Activated naive CD4-positive, alpha-beta T cell treated with anti-CD3 and anti-CD28 coated beads, Interleukin-2, amount 50 U/mL, for 16 hours (primary cell): Measurements from ENCODE around the gene PRRX1.

ENCODE experiments used
- DNase-seq: peaks from one replicate; pipeline ENCODE4 v3.0.0-alpha.2; 2020

The PRRX1 gene

DNA sequence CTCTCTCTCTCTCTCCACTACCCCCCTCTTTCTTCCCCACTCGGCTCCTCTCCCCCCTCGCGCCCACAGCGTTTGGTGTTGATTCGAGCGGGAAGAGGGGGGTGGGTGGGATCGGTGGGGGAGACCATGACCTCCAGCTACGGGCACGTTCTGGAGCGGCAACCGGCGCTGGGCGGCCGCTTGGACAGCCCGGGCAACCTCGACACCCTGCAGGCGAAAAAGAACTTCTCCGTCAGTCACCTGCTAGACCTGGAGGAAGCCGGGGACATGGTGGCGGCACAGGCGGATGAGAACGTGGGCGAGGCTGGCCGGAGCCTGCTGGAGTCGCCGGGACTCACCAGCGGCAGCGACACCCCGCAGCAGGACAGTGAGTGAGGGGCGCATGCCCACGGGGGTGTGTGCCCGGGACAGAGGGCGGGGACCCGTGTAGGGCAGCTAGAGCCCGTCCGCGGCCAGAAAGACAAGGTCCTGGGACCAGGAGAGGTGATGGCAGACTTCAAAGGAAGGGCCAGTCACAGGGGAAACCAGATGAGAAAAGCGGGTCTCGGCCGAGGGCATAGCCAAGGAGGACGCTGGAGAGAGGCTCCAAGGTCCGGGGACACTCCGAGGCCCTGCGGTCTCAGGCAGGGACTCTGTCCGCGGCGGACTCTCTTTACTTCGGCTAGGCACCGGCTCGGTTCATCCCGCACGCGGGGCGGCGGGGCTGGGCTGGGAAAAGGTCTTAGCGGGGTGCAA lies at the start of gene PRRX1:
Gene PRRX1, plus strand, starts transcription at position 39 of the 735 bp plus-strand sequence. Its CDS starts 88 bp downstream, at position 127.
- DNase-seq, result no peak

DNA sequence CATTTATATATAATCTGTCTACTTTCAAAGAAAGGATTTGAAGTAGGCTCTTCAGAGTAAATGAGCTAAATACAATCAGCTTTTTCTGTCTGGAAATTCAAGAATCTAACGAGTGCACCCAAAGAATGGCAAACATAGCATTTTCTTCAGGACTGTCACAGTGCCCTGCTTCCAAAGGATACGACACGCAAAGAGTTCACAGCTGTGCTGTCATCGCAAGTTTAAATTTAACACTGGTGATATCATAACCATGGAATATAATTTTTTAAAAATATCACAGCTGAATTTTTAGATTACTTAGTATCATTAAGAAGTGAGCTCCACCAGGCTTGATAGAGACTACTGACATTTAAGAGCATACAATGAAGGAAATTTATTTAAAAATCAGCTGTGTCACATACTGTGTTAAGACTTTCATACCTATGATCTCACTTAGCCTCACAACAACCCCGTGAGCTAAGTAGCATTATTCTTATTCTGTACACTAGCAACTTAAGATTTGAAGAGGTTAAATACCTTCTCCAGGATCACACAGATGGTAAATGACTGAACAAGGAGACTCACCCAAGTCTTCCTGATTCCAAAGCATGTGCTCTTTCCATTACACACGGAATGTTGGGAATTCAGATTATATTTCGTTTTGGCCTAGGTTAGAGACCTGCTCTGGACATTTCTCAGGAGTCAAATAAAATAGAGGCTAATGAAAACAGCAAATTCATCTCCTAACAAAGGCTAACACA lies 46.2 kb upstream of the PRRX1 start:
- no peak for DNase-seq

DNA sequence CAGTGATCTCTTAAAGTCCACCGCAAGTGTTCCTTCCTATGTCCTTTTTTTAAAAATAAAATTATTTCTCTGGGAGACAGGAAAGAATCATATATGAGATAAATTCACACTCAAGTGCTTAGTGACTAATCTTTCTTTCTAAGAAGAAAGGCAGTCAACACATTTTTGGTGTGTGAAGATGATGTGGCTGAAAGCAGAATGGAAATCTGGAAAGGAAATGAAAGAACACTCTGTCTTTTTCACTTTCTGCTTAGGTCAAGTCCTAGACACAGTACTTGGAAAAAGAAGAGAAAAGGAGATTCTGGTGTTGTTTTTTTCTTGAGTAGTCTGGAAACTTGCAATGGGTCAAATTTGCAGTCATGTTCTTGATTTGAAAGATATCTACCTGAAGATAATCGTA lies 45.5 kb upstream of the PRRX1 start:
- no peak for DNase-seq

DNA sequence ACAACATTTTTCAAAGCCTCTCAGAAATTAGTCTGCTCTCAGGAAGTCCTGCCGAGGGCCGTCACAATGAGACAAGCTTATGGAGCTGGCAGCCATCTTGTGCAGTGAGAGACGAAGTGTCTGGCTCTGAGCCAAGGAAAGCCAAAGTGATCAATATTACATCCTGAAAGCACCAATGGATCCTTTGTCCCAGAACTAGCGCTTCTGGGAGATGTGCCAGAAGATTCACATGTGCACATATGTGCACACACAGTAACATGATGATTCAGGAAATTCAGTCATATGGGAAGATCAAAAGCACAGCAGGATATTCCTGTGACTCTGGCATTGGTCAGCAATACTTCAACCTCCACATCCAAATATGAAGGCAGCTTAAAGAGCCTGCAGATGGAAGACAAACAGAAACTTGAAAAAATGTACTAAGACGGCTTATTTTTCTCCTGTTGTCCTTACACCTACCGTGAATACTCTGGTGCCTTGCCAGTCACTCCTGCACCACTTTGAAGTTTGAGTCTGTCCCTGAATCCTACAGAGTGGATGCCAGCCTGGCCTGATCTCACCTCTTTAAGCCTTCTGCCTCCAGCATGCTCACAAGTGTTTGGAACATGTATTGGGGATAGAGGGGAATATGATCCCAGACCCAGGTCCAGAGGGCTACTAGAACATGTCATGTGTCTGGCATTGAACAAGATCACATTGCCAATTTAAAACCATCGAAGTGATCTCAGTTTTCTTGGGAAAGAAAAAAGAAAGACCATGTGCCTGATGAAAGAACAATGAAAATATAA lies 44.5 kb upstream of the PRRX1 start:
- DNase-seq, result no peak

DNA sequence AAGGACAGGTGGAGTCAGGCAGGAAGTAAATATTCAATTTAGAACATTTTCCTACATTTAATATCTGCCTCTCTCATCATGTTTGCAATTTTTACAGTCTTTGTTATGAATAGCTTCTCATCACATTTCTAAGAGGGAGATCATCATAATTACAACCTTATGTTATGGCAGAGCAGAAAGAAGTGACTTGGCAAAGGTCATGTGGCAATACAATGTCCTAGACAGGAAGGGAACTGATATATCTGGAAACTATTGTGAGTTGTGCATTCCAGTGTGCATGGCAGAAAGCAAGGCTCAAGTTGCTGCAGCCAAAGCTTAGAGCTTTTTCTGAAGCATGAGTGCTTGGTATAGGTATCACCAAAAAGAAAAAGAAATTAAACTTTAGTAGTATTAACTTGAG lies 43.8 kb upstream of the PRRX1 start:
- no peak for DNase-seq

DNA sequence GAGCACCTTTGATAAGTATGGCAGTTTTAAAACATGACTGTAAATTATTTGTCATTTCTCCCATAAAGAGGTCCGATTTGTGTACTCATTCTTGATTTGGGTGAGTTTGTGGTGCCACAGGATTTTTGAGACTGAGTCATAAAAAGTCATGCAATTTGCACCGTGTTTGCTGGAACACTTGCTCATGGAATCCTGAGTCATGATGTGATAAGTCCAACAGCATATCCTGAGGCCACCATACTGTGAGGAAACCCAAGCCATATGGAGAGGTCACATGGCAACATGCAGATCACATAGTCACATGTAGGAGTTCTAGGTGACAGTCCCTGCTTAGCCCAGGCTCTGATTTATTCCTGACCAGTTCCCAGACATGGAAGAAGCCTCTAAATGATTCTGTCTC lies 40.8 kb upstream of the PRRX1 start:
- no peak for DNase-seq

DNA sequence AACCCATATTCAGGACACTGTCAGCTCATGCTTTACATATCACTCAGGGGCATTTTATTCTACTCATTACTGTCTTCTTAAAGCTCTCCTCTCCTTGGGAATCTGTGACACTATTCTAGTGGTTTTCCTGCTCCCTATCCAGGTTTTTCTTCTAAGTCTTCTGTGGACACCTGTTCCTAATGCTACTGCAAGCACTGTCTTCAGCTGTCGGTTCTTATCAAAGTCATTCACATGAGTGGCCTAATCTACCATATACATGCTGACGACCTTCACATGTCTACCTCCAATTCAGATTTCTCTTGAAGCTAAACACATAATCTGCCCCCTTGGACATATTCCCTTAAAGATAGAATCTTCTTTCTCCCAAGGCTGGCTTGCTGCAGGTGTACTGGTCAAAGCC lies 39.8 kb upstream of the PRRX1 start:
- no peak for DNase-seq

DNA sequence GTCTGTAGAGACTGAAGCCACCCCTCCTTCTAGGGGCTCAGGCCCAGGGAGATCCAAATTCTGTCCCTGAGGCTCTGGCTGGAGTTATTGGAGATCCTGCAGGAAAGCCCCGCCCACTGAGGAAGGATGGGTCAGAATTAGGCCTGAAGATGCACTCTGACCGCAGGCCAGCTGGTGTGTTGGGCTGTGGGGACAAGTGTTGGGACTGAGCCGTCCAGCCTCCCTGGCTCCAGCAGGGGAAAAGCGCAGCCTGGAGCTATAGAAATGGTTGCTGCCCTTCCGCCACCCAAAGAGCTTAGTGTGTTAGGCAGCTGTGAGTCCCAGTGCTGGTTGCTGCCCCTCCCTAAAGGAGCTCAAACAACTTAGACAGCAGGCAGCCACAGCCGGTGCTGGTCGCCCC lies 33.0 kb upstream of the PRRX1 start:
- no peak for DNase-seq

DNA sequence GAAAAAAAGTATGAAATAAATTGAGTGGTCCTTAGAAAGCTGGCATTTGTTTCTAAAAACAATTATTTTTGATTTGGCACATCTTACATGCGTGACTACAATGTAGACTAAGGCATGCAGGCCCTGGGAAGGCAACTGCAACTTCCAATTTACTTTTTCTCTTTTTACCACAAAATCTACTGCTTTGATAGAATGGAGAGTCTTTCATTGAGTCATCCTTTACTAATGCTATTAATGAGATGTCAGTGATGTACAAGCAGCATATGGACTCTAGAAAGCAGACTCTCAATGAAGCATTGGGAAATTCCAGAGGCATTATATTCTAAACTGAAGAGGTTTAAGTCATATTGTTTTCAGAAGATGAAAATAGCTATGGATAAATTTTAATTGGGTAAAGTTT lies 29.6 kb upstream of the PRRX1 start:
- no peak for DNase-seq

DNA sequence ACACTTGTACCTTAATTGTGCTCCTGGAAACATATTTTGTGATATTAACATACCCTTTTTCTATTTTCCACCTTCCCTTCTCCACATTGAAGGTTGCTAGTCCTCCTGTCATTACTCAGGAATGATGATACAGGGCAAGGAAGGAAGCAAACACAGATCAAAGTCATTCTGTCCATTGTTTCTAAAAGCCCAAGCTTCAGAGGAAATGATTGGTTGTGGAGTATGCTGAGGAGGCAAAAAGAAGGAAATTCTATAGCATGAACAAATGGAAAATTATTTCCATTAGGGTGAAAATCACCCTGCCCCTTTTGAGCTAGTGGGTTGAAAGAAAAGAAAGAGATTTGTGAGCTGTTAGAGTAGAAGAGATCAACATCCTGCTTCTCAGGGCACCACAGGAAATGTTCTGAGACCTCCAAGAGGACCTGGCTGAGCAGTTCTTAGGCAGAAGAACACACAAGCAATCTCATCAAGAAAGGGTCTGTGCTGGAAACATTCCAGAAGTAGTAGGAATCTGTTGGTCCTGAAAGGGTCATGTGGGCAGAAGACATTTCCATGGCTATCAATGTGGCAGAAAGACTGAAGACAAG lies 29.0 kb upstream of the PRRX1 start:
- DNase-seq, result no peak

DNA sequence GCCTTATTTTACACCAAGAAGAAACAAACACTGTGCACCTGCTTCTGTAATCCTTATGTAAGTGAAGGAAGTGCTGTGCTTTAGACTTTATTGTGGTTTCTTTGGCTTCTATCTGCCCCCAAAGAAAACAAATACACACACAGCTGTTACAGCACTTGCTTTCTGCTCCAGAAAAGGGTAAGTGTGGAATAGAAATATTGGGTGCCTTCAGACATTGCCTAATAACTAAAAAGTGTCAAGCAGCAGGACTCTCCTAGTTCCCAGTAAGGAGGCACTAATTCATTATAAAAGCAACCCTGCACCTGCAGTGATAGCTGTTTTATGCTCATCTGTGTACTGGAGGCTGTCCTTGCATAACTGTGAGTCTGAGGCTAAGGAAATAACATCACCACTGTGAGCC lies 23.4 kb upstream of the PRRX1 start:
- DNase-seq, result no peak

DNA sequence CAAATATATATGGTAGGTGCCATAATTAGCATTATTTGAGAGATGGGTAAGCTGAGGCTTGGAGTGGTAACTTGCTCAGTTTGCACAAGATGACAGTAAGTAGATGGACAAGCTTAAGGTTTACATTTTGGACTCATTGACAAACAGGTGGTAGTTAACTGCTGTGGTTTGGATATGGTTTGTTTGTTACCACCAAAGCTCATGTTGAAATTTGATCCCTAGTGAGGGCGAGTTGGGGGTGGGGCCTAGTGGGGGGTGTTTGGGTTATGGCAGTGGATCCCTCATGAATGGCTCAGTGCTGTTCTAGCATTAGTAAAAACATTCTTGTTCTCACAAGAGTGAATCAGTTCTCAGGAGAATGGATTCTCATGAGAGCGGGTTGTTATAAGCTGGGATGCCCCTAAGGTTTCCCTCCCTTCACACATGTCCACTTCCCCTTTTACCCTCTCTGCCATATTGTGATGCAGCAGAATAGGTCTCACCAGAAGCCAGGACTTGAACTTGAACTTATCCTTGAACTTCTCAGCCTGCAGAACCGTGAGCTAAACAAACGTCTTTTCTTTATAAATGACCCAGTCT lies 6.6 kb upstream of the PRRX1 start:
- DNase-seq, result no peak

DNA sequence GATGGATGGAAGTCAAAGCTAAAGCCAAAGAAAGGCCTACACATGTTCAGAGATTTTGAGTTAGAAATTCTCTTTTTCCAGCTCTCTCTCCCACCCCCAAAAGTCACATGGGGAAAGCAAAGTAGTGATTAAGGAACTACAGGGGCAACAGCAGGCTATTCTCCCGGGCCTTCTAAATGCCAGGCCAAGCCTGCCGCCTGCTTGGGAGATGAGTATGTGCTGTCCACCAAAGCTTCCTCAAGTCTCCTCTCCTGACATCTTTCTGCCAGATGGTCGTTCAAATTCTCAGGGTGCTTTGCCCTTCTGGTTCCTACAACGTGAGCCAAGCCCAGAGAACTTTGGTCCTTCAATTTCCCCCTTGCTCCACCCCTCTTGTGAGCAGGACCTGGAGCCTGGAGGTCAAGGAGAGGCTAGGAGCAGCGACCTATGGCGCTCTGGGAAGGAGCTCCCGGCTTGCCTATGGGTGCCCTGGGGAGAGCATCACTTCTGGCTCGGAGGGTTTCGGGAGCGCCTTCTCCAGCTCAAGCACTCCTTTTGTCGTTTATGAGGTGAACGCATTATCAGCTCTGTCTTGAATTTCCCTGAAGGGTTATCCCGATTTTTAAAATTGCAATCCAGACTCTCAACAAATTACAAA lies 4.4 kb upstream of the PRRX1 start:
- no peak for DNase-seq

DNA sequence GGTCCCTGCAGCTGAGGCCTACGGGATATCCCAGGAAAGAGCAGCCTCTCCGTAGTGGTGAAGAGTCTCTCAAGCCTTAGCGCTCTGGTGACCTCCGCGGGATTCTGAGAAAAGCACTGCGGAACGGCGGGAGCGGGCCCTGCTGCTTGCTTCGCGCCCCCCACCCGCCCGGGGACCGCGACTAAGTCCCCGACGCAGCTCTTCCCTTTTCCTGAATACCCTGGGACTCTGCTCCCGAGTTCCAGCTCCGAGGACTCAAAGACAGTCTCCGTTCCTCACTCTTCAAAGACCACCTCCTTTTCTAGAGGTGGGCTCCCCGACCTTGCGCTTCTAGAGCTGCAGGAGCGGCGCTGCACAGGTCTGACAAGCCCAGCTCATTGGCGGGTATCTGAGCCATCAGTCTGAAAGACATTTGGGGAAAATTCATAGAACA lies 3.6 kb upstream of the PRRX1 start:
- no peak for DNase-seq

DNA sequence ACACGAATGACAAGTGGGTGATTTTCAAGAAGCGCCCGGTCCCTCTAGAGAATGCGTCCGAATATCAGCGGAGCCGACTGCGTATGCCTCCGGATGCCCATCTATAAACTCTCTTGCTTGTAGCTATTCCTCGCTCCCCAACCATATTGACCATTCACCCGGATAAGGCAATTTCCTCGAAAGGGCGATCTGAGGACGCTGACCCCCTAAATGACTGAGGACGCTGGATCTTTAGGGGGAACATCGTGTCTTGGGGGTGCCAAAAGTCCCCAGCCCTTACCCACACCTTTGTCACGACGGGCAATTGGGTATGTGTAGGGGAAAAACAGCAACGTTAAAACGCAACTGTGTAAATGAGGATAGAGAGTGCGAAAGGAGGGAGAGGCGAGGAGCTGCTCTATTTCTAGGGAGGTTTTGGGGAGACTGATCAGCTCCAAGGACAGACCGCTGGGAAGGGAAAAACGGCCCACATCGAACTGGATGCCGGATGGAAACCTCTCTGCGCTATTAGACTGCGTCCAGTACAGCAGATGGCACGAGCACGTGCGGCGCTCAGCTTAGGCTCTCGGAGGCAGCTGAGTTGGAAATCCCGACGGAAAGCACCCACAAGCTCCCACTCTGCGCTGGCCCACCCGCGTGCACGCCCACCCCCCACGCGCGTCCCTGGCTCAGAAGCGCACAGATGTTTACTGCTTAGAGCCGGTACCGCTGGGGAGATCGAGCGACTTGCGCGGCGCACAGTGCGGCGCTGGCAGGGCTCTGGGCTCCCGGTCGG lies 2.9 kb upstream of the PRRX1 start:
- DNase-seq, result no peak

DNA sequence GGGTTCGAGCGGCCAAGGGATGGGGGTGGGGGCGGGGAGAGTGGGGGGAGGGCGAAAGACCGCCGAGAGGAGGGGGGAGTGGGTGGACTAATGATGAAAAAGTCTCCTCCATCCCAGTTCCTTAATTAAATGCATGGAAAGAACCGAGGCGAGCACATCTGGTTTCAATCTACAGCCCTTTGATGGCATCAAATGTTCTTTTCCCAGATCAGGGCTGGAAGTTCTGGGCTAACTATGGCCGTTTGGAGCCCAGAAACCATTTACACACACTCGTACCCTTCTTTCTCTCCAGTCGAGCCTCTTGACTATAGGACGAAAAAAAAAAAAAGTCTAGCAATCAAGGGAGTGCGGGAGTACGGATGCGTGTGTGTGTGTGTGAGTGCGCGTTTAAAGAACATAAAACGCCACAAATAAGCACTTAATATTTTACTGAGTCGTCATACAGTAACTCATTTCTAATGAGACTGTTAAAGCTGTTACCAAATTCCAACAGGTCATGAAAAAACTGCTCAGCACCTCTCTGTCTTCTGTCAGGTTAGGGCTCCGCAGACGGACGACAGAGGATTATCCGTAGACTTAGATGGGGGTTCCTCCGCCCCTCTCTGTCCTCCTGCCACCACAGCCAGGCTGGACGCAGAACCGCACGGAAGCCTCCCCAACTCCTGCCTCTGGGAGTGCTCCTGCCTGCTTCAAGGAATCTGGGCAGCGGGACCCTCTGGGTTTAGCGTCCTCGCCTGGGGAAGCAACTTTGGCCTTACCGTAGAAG lies 2.1 kb upstream of the PRRX1 start:
- no peak for DNase-seq

DNA sequence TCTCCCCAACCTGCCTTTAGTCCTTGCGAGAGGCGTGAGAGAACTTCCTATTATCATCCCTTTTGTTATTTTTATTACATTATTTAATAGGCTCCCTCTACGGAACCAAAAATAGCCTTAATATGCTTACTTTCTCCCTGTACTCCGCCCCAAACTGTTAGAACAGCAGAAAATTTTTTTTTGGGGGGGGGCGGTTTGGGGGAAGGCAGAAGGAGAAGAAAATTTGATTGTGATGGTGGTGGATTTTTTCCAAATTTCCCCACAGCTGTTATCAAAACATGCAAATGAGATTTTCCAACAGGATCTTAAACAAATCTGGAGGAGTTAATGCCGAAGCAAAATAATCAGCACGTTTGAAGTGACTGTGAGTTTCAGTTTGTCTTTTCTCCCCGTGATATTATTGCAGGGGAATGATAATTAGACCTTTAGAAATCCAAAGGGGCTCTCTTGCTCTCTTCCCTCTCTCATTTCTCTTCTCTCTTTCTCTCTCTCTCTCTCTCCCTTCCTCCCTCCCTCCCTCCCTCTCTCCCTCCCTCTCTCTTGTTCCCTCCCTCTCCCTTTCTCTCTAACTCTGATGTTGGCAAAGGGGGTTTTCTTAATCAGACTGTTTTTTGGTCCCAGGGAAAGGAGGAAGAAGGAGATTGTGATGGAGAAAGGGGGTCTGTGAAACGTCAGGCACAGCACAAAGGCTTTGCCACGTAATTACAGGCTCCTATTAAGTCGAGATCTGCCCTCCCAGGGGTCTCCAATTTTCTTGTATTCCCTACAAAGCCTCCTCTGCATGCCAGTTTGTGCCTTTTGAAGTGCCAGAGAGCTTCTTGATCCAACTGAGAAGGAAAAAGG lies 1.1 kb upstream of the PRRX1 start:
- no peak for DNase-seq

DNA sequence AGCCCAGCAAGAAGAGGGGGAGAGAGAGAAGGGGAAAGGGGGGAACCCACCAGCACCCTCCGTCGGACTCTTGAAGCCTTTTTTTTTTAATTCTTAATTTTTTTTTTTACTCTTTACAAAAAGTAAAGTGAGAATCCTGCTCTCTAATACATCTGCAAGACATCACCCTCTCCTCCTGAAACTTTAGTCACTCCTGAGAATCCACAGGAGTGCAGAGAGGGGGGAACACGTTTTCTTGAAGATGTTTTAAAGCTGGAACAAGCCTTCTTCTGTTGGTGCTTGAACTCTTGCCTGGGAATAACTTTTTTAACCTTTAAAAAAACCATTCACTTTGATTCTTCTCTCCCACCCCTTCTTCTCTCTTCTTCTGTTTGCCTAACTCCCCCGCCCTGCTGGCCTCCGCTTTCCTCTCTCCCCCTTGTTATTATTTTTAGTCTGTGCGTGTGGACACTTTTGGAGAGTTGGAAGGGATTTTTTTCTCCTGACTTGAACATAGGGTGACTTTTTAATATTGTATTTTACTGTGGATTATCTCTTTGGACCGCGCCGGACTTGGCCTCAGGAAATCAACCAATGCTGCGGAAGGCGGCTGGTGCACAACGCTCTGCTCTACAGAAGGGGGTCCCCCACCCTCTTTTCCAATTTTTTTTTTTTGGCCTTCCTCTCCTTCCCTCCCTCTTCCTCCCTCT lies 383 bp upstream of the PRRX1 start:
- DNase-seq, result no peak
